NCI-H2029 (cell line): ENCODE measurements around the gene ABCG8.

ENCODE experiments used
- DNase-seq: peaks from one replicate; lab custom pipeline; 2025; lab: John Stamatoyannopoulos, UW

ABCG8 gene

DNA sequence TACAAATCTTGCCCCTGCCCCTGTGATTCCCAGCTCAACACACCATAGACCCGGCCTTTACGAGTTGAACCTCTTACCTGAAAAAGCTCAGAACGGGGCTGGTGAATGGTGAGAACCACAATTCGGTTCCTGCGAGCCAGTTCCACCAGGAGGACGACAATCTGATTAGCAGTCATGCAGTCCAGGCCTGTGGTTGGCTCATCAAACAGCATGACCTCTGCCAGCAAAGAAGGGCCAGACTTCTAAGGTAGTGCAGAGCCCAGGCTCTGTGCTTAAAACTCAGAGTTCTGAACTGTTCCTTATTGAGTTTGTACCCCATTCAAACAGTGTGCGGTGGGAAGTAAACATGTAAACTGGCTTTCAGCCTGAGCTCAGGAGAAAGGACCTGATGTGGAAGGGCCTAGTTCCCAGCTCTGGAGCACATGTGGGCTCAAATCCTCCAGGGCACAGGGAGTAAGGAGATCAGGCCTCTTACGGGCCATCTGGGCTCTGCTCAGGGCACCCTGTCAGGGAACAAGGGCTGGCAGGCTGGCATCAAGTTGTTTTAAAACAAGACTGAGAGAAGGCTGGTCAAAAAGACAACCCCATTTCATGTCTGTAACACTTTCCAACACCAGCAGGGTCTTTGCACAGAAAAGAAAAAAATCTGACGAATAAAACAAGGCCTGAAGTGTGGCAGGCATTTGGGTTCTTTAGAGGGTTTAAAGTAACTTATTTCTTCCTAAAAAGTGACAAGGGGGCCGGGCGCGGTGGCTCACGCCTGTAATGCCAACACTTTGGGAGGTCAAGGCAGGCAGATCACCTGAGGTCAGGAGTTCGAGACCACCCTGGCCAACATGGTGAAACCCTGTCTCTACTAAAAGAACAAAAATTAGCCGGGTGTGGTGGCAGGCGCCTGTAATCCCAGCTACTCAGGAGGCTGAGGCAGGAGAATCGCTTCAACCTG is 12.2 kb upstream of the ABCG8 start:
- no peak for DNase-seq

DNA sequence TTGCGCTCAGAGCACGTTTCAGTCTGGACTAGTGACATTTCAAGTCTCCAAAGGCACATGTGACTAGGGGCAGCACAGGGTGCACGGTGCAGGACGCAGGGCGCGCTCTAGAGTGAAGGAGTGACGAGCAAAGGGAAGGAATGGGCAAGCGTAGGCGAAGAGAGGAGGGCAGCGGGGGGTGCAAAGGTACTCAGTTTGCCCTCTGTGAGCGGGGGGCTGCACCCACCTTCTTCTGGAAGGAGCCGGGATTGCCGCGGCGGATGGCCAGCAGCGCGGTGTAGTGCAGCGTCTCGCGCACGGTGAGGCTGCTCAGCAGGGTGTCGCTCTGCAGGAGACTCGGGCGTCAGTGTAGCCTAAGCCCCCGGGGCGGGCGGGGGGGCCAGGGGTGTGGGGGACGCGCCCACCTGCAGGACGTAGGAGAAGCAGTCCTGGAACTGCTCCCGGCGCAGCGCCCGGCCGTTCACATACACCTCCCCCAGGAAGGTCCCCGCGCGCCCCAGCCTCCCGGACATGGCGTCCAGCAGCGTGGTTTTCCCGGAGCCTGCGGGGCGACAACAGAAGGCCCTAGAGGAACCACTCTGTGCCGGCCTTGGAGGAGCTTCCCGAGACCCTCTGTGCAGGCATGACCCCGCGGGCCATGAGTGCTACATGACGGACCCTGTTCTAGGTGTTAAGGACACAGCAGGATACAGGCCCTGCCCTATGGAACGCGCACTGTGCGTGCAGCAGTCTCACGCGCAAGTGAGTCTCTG is 7.1 kb upstream of the ABCG8 start:
- DNase-seq: no peak

DNA sequence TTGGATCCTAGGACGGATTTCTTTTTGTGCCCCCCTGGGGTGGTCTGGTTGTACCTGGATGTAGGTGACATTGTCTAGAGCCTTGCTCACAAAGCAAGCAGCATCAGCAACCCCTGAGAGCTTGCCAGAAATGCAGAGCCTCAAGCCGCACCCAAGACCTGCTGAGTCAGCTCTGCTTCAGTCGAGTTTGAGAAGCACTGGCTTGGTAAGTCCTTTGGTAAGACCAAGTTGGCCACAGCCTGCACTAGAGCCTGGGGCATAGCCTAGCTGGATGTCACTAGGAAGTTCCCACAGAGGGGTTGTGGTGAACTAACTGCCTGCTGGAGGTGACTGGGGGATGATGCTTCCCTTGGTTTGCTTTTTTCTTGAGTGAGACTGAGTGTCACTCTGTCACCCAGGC is 6.3 kb upstream of the ABCG8 start:
- no peak for DNase-seq

DNA sequence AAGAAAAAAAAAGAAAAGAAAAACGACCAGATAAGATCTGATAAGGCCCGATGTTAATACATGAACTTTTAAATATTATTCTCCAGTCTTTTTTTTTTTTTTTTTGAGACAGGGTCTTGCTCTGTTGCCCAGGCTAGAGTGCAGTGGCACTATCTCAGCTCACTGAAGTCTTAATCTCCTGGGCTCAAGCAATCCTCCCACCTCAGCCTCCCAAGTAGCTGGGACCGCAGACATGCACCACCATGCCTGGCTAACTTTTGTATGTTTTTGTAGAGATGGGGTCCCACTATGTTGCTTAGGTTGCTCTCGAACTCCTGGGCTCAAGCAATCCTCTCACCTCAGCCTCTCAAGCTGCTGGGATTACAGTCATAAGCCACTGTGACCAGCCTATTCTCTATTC is 1.7 kb upstream of the ABCG8 start:
- no peak for DNase-seq

DNA sequence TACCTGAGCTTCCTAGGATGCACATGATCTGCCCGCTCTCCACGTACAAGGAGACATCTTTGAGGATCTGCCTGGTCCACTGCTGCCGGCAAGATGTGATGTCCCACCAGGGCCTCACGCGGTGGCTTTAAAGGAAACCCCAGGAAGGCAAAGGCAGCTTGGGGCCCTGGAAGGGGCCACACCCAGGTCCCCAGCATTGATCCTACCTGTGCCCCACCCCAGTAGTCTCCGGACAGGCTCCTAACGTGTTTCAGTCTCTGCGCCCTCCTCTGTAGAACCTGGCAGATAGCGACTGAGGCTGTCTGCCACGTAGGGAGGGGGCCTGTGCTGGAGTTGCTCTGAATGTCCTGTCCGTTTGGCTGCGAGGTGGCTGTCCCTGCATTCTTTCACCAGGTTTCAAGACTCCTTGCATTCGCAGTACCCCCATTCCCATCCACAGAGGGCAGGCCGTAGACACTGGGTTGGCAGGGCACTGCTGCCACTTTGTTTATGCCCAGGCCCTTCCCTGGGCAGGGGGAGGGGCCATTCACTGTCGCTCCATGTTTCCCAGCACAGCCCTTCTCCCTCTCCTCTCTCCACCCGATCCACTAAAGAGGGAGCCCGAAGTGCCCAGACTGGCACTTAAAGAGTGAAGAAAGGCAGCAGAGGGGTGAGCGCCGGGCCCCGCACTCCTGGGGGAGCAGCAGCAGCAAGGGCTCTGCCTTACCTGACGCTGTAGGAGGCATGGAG is 776 bp upstream of the ABCG8 start:
- DNase-seq: no peak

DNA sequence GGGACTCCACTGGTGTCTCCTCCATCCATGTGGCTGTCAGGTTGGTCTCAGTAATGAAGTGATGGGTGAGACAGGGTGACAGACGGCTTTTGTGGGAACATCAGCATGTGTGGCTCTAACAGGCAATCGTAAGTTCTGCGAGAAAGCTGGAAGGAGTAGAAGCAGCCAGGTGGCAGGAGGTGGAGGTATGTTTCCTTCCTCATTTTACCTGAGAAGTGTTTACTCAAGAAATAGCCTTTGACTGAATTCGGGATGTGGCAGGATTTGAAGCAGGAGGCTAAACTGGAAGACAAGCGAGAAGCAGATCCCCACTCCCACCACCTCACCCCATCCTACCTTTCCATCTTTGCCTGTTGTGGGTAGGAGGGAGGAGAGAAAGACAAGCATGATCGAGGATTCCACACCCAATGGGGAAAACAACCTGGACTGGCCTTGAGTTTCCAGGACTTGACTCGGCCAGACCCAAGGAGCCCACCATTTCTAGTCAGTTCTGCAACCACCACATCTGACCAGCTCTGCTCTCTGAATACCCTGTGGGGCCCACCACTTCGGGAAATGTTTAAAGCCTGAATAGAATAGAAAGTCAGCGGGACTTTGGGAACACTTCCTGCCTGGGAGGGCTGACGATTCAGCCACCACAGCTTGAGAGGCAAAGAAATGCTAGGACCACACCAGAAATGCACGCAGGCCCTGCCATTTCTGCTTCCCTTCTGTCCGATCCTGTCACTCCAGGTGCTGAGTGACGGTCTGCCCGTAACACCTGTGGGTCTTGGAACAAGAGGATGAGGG is 1.2 kb downstream of the ABCG8 start:
- no peak for DNase-seq

DNA sequence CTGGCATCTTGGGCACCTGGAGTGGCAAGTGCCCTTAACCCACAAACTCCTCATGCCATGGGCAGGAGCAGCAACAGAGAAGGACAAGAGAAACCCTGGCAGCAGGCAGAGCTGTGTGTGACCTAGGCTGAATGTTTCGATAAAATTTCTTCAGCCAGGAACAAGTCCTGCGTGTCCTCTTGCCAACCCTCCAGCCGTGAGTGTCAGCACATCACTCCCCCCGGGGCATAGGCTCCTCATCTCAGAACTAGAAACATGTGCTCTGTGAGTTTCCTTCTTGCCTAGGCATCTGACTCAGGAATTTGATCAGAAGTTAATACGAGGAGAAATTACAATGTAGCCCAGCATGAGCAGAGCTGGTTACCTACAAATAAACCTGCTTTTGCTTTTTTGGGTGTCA is 2.2 kb downstream of the ABCG8 start:
- DNase-seq: no peak

DNA sequence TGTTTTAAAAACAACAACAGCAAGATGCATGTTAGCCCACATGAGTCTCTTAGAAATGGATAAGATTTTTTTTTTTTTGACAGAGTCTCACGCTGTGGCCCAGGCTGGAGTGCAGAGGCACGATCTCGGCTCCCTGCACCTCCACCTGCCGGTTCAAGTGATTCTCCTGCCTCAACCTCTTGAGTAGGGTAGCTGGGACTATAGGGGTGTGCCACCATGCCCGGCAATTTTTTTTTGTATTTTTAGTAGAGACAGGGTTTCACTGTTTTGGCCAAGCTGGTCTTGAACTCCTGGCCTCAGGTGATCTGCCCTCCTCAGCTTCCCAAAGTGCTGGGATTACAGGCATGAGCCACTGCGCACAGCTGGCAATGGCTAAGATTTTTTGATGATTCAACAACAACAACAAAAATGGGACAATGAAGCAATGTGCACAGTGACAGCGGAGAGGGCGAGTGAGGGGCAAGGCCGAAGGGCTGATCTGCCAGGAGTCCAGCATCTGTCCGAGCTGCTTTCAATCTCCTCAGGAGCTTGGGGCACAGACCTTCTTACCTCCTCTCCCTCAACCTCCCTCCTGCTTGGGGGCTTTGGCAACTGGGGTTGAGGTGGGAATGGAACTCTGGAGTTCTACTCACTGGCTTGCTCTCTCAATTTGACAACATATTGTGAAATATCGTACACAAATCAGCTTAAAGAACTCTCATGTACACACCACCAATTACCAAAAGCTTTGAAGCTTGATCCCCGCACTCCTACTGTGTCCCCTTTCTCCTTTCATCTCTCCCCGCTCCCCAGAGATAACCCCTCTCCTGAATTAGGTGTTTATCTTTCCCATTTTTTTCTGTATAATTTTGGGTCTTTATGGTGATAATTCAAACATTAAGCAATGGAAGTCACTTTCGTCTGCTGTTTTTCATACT is 3.4 kb downstream of the ABCG8 start:
- DNase-seq: no peak

DNA sequence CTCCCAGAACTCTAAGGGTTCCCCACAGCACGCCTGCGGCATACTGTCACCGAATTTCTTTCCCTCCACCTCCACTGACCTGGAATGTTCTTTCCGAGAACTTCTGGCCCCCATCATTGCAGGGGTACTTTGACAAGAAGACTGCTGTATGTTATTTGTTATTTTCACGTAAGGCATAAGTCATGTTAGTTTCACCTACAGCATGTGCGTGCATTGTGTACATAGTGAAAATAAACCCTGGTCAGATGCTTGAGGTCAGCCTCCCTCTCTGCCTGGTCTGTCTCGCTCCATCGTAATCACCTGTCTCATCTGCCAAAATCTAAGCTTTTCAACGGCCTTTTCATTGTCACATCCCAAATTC is 4.1 kb downstream of the ABCG8 start:
- DNase-seq: no peak

DNA sequence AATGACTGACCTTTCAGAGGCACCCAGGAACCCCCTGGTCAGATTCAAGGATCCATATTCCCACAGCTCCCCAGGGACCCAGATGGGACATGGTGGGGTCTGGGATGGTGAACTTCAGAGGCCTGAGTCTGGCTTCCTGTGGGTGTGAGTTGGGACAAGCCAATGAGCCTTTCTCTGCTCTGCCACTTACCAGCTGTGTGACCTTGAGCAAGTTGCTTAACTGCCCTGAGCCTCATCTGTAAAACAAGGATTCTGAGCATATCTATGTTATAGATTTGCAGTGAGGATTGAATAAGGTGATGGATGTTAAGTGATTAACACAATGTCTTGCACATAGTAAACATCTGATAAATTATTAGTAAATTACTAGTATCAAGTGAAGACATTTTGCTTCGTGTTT is 6.4 kb downstream of the ABCG8 start:
- DNase-seq: no peak

DNA sequence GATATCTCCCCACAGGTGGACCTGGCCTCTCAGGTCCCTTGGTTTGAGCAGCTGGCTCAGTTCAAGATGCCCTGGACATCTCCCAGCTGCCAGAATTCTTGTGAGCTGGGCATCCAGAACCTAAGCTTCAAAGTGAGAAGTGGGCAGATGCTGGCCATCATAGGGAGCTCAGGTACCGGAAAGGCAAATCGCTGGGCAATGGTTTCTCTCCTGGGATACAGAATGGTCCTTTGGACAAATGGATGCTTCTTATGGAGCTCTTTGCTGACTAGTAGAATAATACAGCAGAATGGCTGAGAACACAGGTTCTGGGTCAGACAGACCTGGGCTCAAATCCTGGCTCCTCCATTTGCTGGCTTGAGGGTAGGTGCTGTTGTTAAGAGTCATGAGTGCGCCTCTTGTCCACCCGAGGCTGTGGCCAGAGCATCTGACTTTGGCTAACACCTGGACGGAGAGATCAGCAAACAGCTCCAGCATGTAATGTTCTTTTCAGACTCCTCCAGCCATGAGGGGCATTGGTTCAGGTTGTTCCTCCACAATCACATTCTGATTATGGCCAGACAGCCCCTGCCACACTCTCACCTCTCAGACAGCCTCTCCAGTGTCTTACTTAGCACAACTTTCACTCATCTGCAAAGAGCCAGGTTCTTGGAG is 7.5 kb downstream of the ABCG8 start:
- no peak for DNase-seq

DNA sequence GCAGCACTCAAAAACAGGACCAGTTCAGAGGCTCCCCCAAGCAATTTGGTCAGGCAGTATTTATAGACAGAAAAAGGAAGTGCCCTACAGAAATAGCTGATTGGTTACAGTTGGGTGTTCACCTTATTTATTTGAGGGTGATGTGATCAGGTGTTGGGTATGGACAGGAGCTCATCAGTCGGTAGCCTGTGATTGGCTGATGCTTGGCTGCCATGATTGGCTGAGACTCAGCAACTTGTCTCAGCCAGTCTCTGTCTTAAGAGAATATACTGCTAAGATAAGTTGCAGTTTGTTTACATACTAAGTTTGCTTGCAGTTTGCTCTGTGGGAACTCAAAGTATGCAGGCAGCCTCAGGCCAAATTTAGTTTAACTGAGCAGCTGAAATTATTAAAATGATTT is 9.4 kb downstream of the ABCG8 start:
- DNase-seq: no peak

DNA sequence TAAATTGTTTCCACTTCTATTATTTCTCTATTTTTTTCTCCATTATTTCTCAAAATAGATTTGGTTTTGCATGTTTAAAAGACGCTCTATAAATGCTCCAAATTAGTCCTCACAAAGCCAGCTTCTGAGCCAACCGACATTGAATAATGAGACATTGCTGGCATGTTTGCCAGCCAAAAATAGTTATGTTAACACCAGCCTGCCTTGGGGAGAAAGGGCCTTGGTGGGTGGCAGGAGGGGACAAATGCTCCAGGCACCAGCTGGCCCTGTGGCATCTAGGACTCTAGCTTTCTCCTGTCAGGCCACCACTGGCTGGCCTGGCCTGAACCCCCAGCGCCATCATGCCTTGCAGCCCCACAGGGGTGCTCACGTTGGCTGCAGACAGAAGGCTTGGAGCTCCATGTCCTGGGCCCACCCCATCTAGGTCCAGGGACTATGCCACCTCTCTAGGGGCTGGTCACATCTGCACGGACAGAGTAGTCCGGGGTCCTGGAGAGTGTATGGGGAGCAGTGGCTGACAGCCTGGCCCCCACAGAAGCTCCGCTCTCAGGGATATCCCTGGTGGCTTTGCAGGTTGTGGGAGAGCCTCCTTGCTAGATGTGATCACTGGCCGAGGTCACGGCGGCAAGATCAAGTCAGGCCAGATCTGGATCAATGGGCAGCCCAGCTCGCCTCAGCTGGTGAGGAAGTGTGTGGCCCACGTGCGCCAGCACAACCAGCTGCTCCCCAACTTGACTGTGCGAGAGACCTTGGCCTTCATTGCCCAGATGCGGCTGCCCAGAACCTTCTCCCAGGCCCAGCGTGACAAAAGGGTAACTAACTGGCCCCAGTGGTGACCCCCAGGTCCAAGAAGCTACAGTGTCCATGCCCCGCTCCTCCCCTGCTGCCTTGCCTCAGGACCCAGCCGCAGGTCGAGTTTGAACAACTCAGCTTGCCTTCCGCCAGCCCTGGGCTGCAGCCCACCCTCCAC is 12.5 kb downstream of the ABCG8 start:
- no peak for DNase-seq

DNA sequence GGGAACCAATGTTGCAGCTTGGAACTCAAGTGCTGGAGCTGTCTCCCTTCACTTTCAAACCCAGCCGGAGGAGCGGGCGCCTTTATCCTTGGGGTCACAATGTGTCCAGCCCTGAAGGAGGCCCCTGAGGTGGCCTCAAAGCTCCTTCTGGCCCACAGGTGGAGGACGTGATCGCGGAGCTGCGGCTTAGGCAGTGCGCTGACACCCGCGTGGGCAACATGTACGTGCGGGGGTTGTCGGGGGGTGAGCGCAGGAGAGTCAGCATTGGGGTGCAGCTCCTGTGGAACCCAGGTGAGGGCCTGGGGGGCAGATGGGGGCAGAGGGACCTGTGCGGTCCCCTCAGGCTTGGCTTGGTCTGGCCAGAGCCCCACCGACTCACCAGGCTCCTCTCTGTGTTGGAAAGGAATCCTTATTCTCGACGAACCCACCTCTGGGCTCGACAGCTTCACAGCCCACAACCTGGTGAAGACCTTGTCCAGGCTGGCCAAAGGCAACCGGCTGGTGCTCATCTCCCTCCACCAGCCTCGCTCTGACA is 13.5 kb downstream of the ABCG8 start:
- DNase-seq: no peak

DNA sequence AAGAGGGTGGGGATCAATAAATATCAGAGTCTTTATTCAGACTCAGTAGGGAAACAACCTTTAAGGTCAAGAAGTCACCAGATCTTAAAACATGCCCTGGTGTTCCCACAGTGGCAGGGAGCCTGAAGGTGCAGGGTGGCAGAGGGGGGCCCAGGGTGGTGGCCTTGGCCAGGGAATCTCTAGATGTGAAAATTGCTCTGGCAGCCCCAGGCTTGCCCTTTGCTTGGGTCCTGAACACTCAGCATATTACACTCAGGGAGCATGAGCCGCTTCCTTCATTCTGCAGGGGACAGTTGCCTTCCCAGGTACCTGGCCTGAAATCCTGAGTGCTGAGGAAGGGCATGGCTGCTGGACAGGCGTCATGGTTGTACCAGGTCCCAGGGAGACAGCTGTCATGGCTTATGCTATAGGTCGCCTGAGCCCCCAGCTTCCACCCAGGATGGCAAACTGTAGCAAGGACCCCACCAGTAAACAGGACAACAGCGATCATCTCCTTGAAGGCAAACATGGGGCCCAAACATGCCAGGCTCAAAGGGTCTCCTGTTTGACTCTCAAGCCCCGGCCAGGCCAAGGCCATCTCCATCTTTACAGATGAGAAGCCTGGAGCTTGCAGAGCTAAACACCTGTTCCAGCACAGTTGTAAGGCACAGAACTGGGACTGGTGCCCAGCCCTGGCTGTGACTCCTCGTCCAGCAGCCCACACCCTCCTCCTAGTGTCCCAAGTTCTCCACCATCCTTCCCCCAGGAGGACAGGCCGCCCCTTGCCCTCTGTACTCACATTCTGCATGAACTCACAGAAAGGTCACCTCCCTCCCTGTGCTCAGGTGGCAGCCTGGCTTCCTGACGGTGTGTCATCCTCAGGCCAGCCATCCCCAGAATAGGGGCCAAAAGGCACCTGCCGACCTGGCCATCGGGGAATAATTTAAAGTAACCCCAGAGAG is 14.6 kb downstream of the ABCG8 start:
- DNase-seq: no peak

DNA sequence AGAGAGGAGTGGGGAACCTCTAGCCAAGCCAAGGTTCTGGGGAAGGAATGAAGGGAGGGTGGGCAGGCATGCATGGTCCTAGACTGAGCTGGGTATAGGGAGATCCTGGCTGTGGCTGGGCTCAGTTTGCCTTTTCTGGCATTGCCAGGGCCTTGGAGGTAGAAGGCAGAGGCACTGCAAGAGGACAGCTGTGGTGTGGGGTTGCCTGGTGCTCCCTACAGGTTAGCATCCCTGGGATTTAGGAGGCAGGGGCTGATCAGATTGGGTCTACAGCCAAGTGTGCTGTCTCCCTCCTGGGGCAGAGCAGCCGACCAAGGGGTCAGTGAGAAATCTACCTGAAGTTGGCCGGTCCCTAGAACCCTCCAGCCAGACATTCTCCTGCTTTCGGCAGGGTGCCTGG is 15.9 kb downstream of the ABCG8 start:
- no peak for DNase-seq

DNA sequence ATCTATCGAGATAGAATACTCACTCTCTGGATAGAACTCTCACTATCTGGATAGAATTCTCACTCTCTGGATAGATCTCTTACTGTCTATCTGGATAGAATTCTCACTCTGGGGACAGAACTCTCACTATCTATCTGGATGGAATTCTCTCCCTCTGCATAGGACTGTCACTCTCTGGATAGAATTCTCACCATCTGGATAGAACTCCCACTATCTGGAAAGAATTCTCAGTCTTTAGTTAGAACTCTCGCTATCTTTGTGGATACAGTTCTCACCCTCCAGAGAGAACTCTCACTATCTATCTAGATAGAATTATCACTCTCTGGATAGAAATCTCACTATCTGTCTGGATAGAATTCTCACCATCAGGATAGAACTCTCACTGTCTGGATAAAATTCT is 16.5 kb downstream of the ABCG8 start:
- DNase-seq: no peak

DNA sequence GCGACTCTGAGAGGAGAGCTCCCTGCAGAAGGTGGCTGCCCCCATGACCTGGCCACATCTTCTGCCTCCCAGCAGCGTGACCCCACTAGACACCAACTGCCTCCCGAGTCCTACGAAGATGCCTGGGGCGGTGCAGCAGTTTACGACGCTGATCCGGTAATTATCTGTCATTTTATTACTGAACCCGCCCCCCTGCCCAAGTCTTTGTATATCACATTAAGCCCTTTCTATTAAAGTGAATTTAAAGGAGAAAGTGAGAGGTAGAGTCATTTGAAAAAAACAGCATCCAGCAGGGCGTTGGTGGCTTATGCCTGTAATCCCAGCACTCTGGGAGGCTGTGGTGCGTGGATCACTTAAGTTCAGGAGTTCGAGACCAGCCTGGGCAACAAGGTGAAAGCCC is 33.4 kb downstream of the ABCG8 start:
- no peak for DNase-seq
